ENCODE results near the gene RPP30. TPM values are rescaled to one million over a fixed set of nuclear protein-coding genes. Genes with fewer than 3 reads are reported as not detected.

Gene RPP30
- total RNA-seq, 1 experiment from 2014 or later = 56.8 TPM

- no peaks in the 10 kb centered on the region for H3K9me2 ChIP-seq (ENCODE audit: insufficient read depth)
- POLR2A ChIA-PET = interaction anchor here (0.7 kb wide), 1 partner anchor 14 kb away, joined by 3 read pairs; no protein-coding TSS in a partner anchor
- no peak overlapping the region for H3K4me3 ChIP-seq (replicated peaks in 1 of 2; ENCODE audit: low read depth in 1 of 2, low read length in 2 of 2)
- H3K27me3 ChIP-seq (ENCODE audit: insufficient read depth, low read length) = no peaks in the 10 kb centered on the region
- no peak for ATAC-seq
- DNase-seq (ENCODE audit: low read depth, low spot score) = no peak
- no peaks in the 10 kb centered on the region for H3K9me3 ChIP-seq (ENCODE audit: control insufficient read depth in 1 of 2, insufficient read depth in 1 of 2, low read depth in 1 of 2, low read length in 2 of 2)
- no peak overlapping the region for H2AFZ ChIP-seq (ENCODE audit: low read depth, low read length, poor library complexity, severe bottlenecking)
- H3K4me1 ChIP-seq (ENCODE audit: control insufficient read depth in 1 of 2, insufficient read depth in 2 of 2, low read length in 2 of 2) = peaks cover 0 to 4% of the 10 kb centered on the region in 2 experiments; a peak in 1 of 4 replicates
- no peaks in the 10 kb centered on the region for H4K20me1 ChIP-seq (ENCODE audit: insufficient read depth)
- intact Hi-C loops (cut with micrococcal nuclease) = no loop called here
- TF ChIP-seq REST (IDR thresholded peaks at IDR 0.05; ENCODE audit: low read depth) = no peak
- TF ChIP-seq RAD21 (IDR thresholded peaks at IDR 0.05; ENCODE audit: low read depth) = no peak
- no peak for TF ChIP-seq MAX (IDR thresholded peaks at IDR 0.05)
- no peak for TF ChIP-seq EGR1 (IDR thresholded peaks at IDR 0.05; ENCODE audit: low read depth)
- no peak for TF ChIP-seq ZFX (IDR thresholded peaks at IDR 0.05)
- no peaks in the 10 kb centered on the region for H3K36me3 ChIP-seq (ENCODE audit: control insufficient read depth in 1 of 2, insufficient read depth in 2 of 2, low read length in 2 of 2)
- H3K27ac ChIP-seq (ENCODE audit: low read depth, low read length) = no peak overlapping the region
- RAD21 ChIA-PET (ENCODE audit: low non-redundant PET in 1 of 2, low total read pairs in 2 of 2, uncharacterized antibody in 2 of 2, unreplicated experiment in 2 of 2) = no interaction called here
- BruUV-seq (replicated peaks) = no TSS peak
- no peak overlapping the region for H3K9ac ChIP-seq (ENCODE audit: low read length)
- H3K4me2 ChIP-seq (ENCODE audit: low read length) = no peak overlapping the region
- H3K79me2 ChIP-seq (ENCODE audit: insufficient read depth, low read length) = peaks cover 91% of the 10 kb centered on the region
- CTCF ChIA-PET = no interaction called here
Observed at GRCh38 chr10:90834326-90834725, 37.4 kb upstream of the RPP30 start.

- POLR2A ChIA-PET = no interaction called here
- no TSS peak for BruUV-seq (replicated peaks)
- no peaks in the 10 kb centered on the region for H3K9me2 ChIP-seq (ENCODE audit: insufficient read depth)
- no peak overlapping the region for H3K27ac ChIP-seq (ENCODE audit: low read depth, low read length)
- no peaks in the 10 kb centered on the region for H3K36me3 ChIP-seq (ENCODE audit: control insufficient read depth in 1 of 2, insufficient read depth in 2 of 2, low read length in 2 of 2)
- H3K4me1 ChIP-seq (ENCODE audit: control insufficient read depth in 1 of 2, insufficient read depth in 2 of 2, low read length in 2 of 2) = peaks cover 0 to 4% of the 10 kb centered on the region in 2 experiments; a peak in 1 of 4 replicates
- H3K27me3 ChIP-seq (ENCODE audit: insufficient read depth, low read length) = no peaks in the 10 kb centered on the region
- RAD21 ChIA-PET (ENCODE audit: low non-redundant PET in 1 of 2, low total read pairs in 2 of 2, uncharacterized antibody in 2 of 2, unreplicated experiment in 2 of 2) = no interaction called here
- H3K79me2 ChIP-seq (ENCODE audit: insufficient read depth, low read length) = peaks cover 100% of the 10 kb centered on the region
- CTCF ChIA-PET = no interaction called here
- no peak for TF ChIP-seq ZNF274 (IDR thresholded peaks at IDR 0.05; ENCODE audit: low read depth, low read length)
- no peak for TF ChIP-seq EZH2 (IDR thresholded peaks at IDR 0.05)
- no peak for TF ChIP-seq MAX (IDR thresholded peaks at IDR 0.05)
- TF ChIP-seq SIN3A (IDR thresholded peaks at IDR 0.05; ENCODE audit: low read depth) = no peak
- TF ChIP-seq FOSL1 (IDR thresholded peaks at IDR 0.05; ENCODE audit: low read depth) = no peak
- no peak for TF ChIP-seq CTCF (IDR thresholded peaks at IDR 0.05 in 2 of 3, conservative IDR thresholded peaks at IDR 0.05 in 1 of 3; ENCODE audit: borderline replicate concordance in 1 of 3, insufficient read depth in 1 of 3, low read depth in 2 of 3, low read length in 2 of 3)
- no peak for TF ChIP-seq ZBTB33 (IDR thresholded peaks at IDR 0.05; ENCODE audit: extremely low read depth, insufficient replicate concordance, low read length)
- TF ChIP-seq JUND (IDR thresholded peaks at IDR 0.05) = no peak
- ATAC-seq = no peak
- H3K4me3 ChIP-seq (replicated peaks in 1 of 2; ENCODE audit: low read depth in 1 of 2, low read length in 2 of 2) = no peak overlapping the region
- no peak overlapping the region for H2AFZ ChIP-seq (ENCODE audit: low read depth, low read length, poor library complexity, severe bottlenecking)
- no peak for DNase-seq (ENCODE audit: low read depth, low spot score)
- H3K9me3 ChIP-seq (ENCODE audit: control insufficient read depth in 1 of 2, insufficient read depth in 1 of 2, low read depth in 1 of 2, low read length in 2 of 2) = no peaks in the 10 kb centered on the region
- no peaks in the 10 kb centered on the region for H4K20me1 ChIP-seq (ENCODE audit: insufficient read depth)
- intact Hi-C loops (cut with micrococcal nuclease) = no loop called here
- no peak overlapping the region for H3K9ac ChIP-seq (ENCODE audit: low read length)
- no peak overlapping the region for H3K4me2 ChIP-seq (ENCODE audit: low read length)
Observed at GRCh38 chr10:90837486-90837885, 34.3 kb upstream of the RPP30 start.

Data from HCT116 (cell line).